WI38 (cell line): ENCODE measurements around the gene RPL14.

ENCODE experiments used
- H3K4me3 ChIP-seq: 2 replicates; pipeline ENCODE4 v1.5.1; 2011; ENCODE audit warnings: low read depth, mild to moderate bottlenecking, control low read depth, low read length
- TF ChIP-seq, protein P1 (sequence below): IDR thresholded peaks from 2 replicates; pipeline ENCODE4 v1.5.1; 2012; ENCODE audit warnings: low read depth, mild to moderate bottlenecking, control low read depth, low read length

Gene RPL14

DNA sequence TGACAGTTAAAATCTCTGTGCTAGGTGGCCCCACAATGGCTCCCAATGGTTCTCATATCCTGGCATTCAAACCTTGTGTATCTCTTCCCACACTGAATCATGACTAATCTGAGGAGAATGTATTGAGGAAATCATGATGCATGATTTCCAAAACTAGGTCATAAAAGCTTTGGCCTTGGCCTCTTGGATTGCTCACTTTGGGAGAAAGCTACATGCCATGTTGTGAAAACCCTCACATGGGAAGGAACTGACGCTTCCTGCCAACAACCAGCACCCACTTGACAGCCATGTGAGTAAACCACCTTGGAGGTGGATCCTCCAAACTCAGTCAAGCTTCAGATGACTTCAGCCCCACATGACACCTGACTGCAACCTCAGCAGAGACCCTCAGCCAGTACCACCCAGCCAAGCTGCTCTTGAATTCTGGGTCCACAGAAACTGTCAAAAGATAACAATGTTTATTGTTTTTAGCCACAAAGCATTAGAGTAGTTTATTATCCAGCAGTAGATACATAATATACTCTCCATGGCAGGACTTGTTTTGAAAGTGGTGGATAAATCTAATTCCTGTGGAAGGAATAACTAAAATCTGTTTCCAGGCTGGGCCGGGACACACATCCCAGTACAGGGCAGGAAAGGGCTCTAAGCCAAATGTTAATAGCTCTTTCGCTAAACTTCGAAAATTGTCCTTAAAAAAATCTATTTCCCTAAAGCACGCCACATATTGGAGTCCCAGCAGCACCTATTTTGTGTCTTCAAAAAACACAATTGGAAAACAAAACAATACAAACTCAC, 47.7 kb downstream of the RPL14 start:
- TF ChIP-seq, protein P1, sequence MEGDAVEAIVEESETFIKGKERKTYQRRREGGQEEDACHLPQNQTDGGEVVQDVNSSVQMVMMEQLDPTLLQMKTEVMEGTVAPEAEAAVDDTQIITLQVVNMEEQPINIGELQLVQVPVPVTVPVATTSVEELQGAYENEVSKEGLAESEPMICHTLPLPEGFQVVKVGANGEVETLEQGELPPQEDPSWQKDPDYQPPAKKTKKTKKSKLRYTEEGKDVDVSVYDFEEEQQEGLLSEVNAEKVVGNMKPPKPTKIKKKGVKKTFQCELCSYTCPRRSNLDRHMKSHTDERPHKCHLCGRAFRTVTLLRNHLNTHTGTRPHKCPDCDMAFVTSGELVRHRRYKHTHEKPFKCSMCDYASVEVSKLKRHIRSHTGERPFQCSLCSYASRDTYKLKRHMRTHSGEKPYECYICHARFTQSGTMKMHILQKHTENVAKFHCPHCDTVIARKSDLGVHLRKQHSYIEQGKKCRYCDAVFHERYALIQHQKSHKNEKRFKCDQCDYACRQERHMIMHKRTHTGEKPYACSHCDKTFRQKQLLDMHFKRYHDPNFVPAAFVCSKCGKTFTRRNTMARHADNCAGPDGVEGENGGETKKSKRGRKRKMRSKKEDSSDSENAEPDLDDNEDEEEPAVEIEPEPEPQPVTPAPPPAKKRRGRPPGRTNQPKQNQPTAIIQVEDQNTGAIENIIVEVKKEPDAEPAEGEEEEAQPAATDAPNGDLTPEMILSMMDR, result no peak
- H3K4me3 ChIP-seq, result no peak overlapping the region

DNA sequence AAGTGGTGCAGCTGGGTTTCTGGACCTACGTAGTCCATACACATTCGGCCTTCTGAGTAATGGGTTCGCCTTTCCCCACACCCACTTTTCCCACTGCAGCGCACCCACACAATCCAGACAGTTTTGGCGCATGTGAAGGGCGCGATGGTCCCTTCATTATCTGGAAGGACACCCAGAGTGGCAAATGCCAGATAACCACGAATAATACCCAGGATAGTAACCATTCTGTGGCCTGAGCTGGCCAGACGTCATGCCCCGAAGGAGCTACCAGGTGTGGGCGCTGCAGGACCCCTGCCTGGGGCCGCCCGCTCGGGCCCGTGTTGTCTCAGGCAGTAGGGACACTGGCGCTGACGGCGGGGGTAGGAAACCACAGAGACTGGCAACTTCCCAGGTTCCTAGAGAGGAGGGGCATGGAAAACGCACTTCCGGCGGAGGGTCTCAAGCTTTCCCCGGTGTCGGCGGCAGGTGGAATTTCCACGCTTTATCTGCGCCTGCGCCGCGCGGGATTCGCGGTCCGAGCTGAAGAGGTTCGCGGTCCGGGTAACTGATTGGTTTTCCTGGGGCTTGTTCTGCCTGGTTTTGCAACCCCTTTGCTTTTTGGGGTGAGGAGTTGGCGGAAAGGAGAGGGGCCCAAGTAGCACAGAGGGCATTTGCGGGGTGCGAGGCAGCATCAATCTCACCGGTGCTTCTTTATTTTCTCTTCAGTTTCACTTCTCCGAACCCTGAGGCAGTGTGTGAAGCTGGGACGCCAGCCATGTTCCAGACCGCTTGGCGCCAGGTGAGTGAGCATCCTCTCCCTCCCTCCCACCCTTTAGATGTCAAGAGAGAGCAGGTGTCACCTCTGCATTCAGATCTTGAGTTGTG, 48.7 kb downstream of the RPL14 start, which contains the start of gene ZNF620:
Gene ZNF620, plus strand, starts transcription at position 441 of the 864 bp plus-strand sequence. Its CDS starts 314 bp downstream, at position 755.
- H3K4me3 ChIP-seq, result peak within 1 kb of the TSS; percentile 59
- TF ChIP-seq, protein P1, result no peak

GRCh38 chr3:40511031-40511718, 54.0 kb downstream of the RPL14 start:
- H3K4me3 ChIP-seq, result no peak overlapping the region
- TF ChIP-seq, protein P1, result no peak

DNA sequence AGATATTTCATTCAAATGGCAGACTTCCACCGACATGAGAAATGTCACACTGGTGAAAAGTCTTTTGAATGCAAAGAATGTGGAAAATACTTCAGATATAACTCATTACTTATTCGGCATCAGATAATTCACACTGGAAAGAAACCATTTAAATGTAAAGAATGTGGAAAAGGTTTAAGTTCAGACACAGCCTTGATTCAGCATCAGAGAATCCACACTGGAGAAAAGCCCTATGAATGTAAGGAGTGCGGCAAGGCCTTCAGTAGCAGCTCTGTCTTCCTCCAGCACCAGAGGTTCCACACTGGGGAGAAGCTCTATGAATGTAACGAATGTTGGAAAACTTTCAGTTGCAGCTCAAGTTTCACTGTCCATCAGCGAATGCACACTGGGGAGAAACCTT, 59.1 kb downstream of the RPL14 start:
- H3K4me3 ChIP-seq, result no peak overlapping the region
- TF ChIP-seq, protein P1, result no peak

DNA sequence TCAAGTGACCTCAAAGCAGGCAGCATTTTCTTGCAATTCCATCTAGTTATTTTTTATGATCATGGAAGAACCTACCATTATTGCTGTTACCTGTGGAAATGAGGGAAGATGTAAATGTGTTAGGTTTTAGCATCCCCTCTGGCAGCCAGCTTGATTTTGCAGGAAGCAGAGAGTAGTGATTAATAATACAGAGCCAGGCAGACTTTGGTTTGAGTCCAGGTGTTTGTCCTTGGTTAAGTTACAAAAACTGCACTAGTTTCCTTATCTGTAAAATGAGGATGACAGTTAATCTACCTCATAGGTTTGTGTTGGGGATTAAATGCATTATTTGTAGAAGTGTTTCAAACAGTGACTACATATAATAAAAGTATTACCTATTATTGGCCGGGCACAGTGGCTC, 60.9 kb downstream of the RPL14 start:
- TF ChIP-seq, protein P1, result no peak

More for the DNA sequence above, 60.9 kb downstream of the RPL14 start:
- no peak overlapping the region for H3K4me3 ChIP-seq
